Retinal pigment epithelial cell (primary cell): ENCODE measurements around the gene WFIKKN1.

Experiments
- DNase-seq: peaks from one replicate; pipeline ENCODE4 v3.0.0-alpha.2; 2010; ENCODE audit warnings: low read depth
- H3K4me3 ChIP-seq: 2 replicates; pipeline ENCODE4 v1.5.1; 2011; ENCODE audit warnings: mild to moderate bottlenecking, low read length, control low read depth, moderate library complexity
- CTCF ChIP-seq: conservative IDR thresholded peaks from 2 replicates; pipeline ENCODE4 v1.5.1; 2011; ENCODE audit warnings: low read depth, low read length, control low read depth, inconsistent platforms

The WFIKKN1 gene

GRCh38 chr16:672371-672770, 41.6 kb downstream of the WFIKKN1 start:
- no peak for DNase-seq
- TF ChIP-seq CTCF, result no peak
- no peak overlapping the region for H3K4me3 ChIP-seq

GRCh38 chr16:672851-673250, 42.1 kb downstream of the WFIKKN1 start:
- H3K4me3 ChIP-seq, result no peak overlapping the region
- no peak for DNase-seq
- TF ChIP-seq CTCF, result no peak

- H3K4me3 ChIP-seq, result no peak overlapping the region
- no peak for DNase-seq
- TF ChIP-seq CTCF, result no peak
These were observed 42.7 kb downstream of the WFIKKN1 start for GRCh38 chr16:673399-673991.

GRCh38 chr16:674214-674881, 43.6 kb downstream of the WFIKKN1 start:
- no peak for TF ChIP-seq CTCF
- no peak overlapping the region for H3K4me3 ChIP-seq
- DNase-seq, result no peak

- H3K4me3 ChIP-seq, result peak within 1 kb of the TSS; percentile 46
- TF ChIP-seq CTCF, result no peak
- no peak for DNase-seq
These were observed 44.4 kb downstream of the WFIKKN1 start, which contains the start of gene RHBDL1 for GRCh38 chr16:674968-675883. Gene RHBDL1, plus strand, starts transcription at chr16:675671. Its CDS starts 120 bp downstream, at chr16:675791.

- no peak for TF ChIP-seq CTCF
- H3K4me3 ChIP-seq, result peak overlapping the region; percentile 46
- DNase-seq, result no peak
These were observed 45.2 kb downstream of the WFIKKN1 start for GRCh38 chr16:675884-676564.
